Choroid plexus epithelial cell (primary cell): Measurements from ENCODE around the gene NECTIN1.

Source experiments
- DNase-seq: peaks from one replicate; pipeline ENCODE4 v3.0.0-alpha.2; 2010; ENCODE audit warnings: low read depth
- H3K4me3 ChIP-seq: 2 replicates; pipeline ENCODE4 v1.5.1; 2011; ENCODE audit warnings: low read depth, mild to moderate bottlenecking, control low read depth, low read length, moderate library complexity
- CTCF ChIP-seq: conservative IDR thresholded peaks from 2 replicates; pipeline ENCODE4 v1.5.1; 2011; ENCODE audit warnings: low read depth, mild to moderate bottlenecking, control low read depth, inconsistent platforms, low read length, moderate library complexity

The NECTIN1 gene

DNA sequence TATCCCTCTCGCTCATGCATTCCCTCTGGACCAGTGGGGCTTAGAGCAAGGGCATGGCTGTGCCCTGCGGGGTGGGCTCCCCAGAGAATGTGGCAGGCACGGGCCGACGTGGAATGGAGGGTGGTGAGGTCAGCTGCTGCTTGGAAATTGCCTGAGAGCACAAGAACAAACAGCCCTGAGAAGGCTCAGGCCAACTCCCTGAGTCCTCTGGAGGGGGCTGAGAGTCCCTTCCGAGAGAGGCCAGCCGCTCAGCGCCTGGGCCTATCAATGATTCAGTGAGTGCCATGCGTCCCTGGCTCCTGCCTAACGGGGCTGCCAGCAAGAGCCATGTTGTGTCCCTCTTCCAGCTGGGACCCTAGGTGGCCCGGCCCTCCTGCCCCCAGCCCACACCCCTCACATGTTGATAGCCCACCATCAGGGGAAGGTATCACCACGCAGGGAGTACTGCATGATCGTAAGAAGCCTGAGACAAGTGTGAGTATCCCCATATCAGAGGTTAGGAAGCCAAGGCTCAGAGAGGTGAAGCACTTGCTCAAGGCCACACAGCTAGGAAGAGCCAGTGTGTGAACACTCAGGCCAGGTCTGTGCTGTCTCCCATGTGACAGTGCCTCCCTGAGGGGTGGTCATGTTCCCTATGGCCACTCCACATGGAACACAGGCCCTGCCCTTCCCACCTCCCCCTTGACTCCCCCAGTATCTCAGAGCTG lies 55.8 kb downstream of the NECTIN1 start:
- H3K4me3 ChIP-seq: no peak overlapping the region

GRCh38 chr11:119672597-119672996 lies 56.4 kb downstream of the NECTIN1 start:
- DNase-seq: no peak
- H3K4me3 ChIP-seq: no peak overlapping the region
- no peak for TF ChIP-seq CTCF

More for the DNA sequence above, 55.8 kb downstream of the NECTIN1 start:
- TF ChIP-seq CTCF: no peak
- no peak for DNase-seq

GRCh38 chr11:119671561-119672015 lies 57.4 kb downstream of the NECTIN1 start:
- DNase-seq: peak; percentile 62
- no peak overlapping the region for H3K4me3 ChIP-seq
- TF ChIP-seq CTCF: no peak

DNA sequence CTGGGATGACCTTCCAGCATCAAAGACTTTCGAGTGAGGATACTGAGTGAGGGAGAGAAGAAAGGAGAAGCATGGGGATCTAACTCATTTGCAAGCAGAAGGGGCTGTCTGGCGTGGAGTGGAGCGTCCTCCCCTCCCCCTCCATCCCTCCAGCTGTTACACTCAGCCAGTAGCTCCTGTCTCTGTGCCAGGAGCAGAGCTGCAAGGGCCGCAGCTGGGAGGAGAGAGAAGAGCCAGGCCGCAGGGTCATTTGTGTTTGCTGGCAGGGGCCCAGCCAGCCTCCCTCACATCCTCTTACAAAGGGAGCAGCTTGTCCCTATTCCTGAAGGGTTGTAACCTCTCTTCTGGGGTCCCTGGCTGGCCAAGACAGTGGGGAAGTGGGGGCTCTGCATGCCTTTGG lies 57.9 kb downstream of the NECTIN1 start:
- H3K4me3 ChIP-seq: no peak overlapping the region
- DNase-seq: peak; percentile 93
- no peak for TF ChIP-seq CTCF

DNA sequence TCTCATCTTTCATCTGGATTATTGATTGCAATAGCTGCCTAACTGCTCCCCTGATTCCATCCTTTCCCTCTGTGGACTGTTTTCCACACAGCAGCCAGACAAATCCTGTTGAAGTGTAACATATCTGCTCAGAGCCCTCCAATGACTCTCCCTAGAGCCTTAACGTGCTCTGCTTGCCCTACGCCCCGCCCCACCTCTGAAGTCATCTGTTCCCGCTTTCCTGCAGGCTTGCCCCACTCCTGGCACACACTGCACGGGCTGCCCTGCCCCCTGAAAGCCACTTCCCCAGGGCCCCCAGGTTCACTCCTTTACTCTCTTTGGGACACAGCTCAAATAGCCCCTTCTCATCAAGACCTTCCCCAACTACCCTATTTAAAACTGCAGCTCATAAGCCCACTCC lies 59.5 kb downstream of the NECTIN1 start:
- no peak for TF ChIP-seq CTCF
- DNase-seq: no peak
- H3K4me3 ChIP-seq: no peak overlapping the region

GRCh38 chr11:119668676-119669075 lies 60.3 kb downstream of the NECTIN1 start:
- DNase-seq: no peak
- no peak for TF ChIP-seq CTCF
- no peak overlapping the region for H3K4me3 ChIP-seq
